ENCODE data around the gene MUC20. TPM values are rescaled to one million over a fixed set of nuclear protein-coding genes. Genes with fewer than 3 reads are reported as not detected.

Gene MUC20
- polyA plus RNA-seq, 1 donor (not counting 4 experiments of a cell fraction or from before 2014, with no cell fraction given): 0.21 TPM

DNA sequence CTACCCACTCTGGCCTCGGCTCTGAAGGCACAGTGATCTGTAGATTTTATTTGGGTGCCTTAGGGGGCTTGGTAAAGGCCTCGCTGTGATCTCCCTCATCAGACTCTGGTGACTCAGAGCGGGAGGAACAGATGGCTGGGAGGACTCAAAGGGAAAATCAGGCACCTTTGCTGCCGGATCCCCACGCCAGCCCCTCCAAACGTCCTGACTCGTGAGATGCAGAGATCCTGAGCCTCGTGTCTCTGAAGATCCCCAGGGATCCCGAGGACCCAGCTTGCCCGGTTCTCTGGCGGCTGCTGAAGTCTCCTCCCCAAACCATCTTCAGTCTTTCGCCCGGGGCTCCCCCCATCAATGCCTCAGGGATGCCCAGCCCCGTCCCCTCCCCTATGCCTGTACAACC, 32.8 kb downstream of the MUC20 start:
- Histone ChIP-seq H2AFZ (ENCODE audit: control insufficient read depth, low read length) (no peak overlapping the region), H3K27me3 (ENCODE audit: control insufficient read depth, extremely low read depth, insufficient read depth, low read length) (peaks cover 10% of the 10 kb centered on the region), H3K79me2 (ENCODE audit: control insufficient read depth, insufficient read depth, low read length) (no peaks in the 10 kb centered on the region), H3K4me3 (ENCODE audit: control insufficient read depth in 2 of 3, extremely low read depth in 1 of 3, insufficient read depth in 2 of 3, low read depth in 1 of 3, low read length in 3 of 3) (no peak overlapping the region), H3K9me1 (ENCODE audit: control insufficient read depth, extremely low read depth, insufficient read depth, low read length) (no peaks in the 10 kb centered on the region), H3K36me3 (ENCODE audit: control insufficient read depth in 2 of 2, extremely low read depth in 1 of 2, insufficient read depth in 2 of 2, low read length in 2 of 2) (no peaks in the 10 kb centered on the region), H4K20me1 (ENCODE audit: control insufficient read depth, extremely low read depth, insufficient read depth, low read length) (no peaks in the 10 kb centered on the region), H3K9me3 (ENCODE audit: control insufficient read depth, low read depth, low read length) (no peaks in the 10 kb centered on the region), H3K9ac (ENCODE audit: control insufficient read depth, extremely low read depth, insufficient read depth, low read length) (no peak overlapping the region), H3K4me2 (ENCODE audit: control insufficient read depth, extremely low read depth, insufficient read depth, low read depth, low read length) (no peak overlapping the region), H3K4me1 (ENCODE audit: control insufficient read depth, extremely low read depth, insufficient read depth, low read length) (no peaks in the 10 kb centered on the region), H3K27ac (ENCODE audit: control insufficient read depth, insufficient read depth, low read length) (no peak overlapping the region)
- DNase-seq (ENCODE audit: low read depth, low spot score) (no peak), FAIRE-seq (no peak)
- TF ChIP-seq CTCF (optimal IDR thresholded peaks at IDR 0.05 in 1 of 3, IDR thresholded peaks at IDR 0.05 in 1 of 3, conservative IDR thresholded peaks at IDR 0.05 in 1 of 3; ENCODE audit: extremely low read depth in 1 of 3, insufficient read depth in 2 of 3, low read length in 3 of 3) (no peak), EZH2 (IDR thresholded peaks at IDR 0.05; ENCODE audit: low read length) (no peak)
- dilution Hi-C loops (cut with MboI; ENCODE audit: extremely low pct_ligation_motif_present, low sequenced_read_pairs): no loop called here

DNA sequence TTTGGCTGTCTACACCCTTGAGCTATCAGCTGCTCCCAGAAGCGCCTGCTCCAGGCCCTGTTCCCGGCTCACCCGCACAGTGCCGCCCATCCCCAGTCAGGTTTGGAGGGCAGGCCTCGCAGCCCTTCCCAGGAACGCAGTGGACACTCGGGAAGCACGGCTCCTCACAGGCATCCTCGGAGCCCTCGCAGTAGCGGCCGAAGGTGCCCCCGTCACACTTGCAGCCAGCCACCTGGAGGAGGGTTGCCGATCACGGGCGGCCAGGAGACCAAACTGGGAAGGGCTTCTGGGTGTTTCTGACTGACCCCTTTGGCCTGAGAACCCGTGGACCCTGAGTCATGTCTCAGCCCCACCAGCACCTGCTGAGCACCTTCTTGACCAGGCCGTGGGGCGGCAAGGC, 33.4 kb downstream of the MUC20 start:
- no peaks in the 10 kb centered on the region for H3K4me1 ChIP-seq (ENCODE audit: control insufficient read depth, extremely low read depth, insufficient read depth, low read length)
- no peak overlapping the region for H3K4me2 ChIP-seq (ENCODE audit: control insufficient read depth, extremely low read depth, insufficient read depth, low read depth, low read length)
- H3K36me3 ChIP-seq (ENCODE audit: control insufficient read depth in 2 of 2, extremely low read depth in 1 of 2, insufficient read depth in 2 of 2, low read length in 2 of 2): no peaks in the 10 kb centered on the region
- H3K79me2 ChIP-seq (ENCODE audit: control insufficient read depth, insufficient read depth, low read length): no peaks in the 10 kb centered on the region
- H4K20me1 ChIP-seq (ENCODE audit: control insufficient read depth, extremely low read depth, insufficient read depth, low read length): no peaks in the 10 kb centered on the region
- no peaks in the 10 kb centered on the region for H3K9me1 ChIP-seq (ENCODE audit: control insufficient read depth, extremely low read depth, insufficient read depth, low read length)
- TF ChIP-seq CTCF (optimal IDR thresholded peaks at IDR 0.05 in 1 of 3, IDR thresholded peaks at IDR 0.05 in 1 of 3, conservative IDR thresholded peaks at IDR 0.05 in 1 of 3; ENCODE audit: extremely low read depth in 1 of 3, insufficient read depth in 2 of 3, low read length in 3 of 3) (no peak), EZH2 (IDR thresholded peaks at IDR 0.05; ENCODE audit: low read length) (no peak)
- H3K9ac ChIP-seq (ENCODE audit: control insufficient read depth, extremely low read depth, insufficient read depth, low read length): no peak overlapping the region
- no peak overlapping the region for H2AFZ ChIP-seq (ENCODE audit: control insufficient read depth, low read length)
- DNase-seq (ENCODE audit: low read depth, low spot score): no peak
- H3K9me3 ChIP-seq (ENCODE audit: control insufficient read depth, low read depth, low read length): no peaks in the 10 kb centered on the region
- no peak overlapping the region for H3K4me3 ChIP-seq (ENCODE audit: control insufficient read depth in 2 of 3, extremely low read depth in 1 of 3, insufficient read depth in 2 of 3, low read depth in 1 of 3, low read length in 3 of 3)
- H3K27me3 ChIP-seq (ENCODE audit: control insufficient read depth, extremely low read depth, insufficient read depth, low read length): peaks cover 7% of the 10 kb centered on the region
- dilution Hi-C loops (cut with MboI; ENCODE audit: extremely low pct_ligation_motif_present, low sequenced_read_pairs): no loop called here
- H3K27ac ChIP-seq (ENCODE audit: control insufficient read depth, insufficient read depth, low read length): no peak overlapping the region
- FAIRE-seq: no peak

All from keratinocyte (primary cell).